H1 (cell line): ENCODE results near the gene APC2. TPM values are rescaled to one million over a fixed set of nuclear protein-coding genes. Genes with fewer than 3 reads are reported as not detected.

ENCODE experiments used
- ATF2 ChIP-seq: IDR thresholded peaks from 2 replicates; pipeline ENCODE4 v1.6.1; 2012; ENCODE audit warnings: low read length, inconsistent platforms
- CBX8 ChIP-seq: fragments of 300-800, 300-1000 bp; sonication (generic); IDR thresholded peaks from 2 replicates; pipeline ENCODE4 v1.7.1; 2016; ENCODE audit warnings: low read depth, low read length, borderline replicate concordance
- JUN ChIP-seq: IDR thresholded peaks from 2 replicates; pipeline ENCODE4 v1.6.1; 2011; ENCODE audit warnings: low read depth, mild to moderate bottlenecking, improper control_type of control experiment, low read length
- PHF8 ChIP-seq: fragments of 200-600 bp; sonication (generic); conservative IDR thresholded peaks from 2 replicates; pipeline ENCODE4 v1.7.1; 2012; ENCODE audit warnings: low read depth, mild to moderate bottlenecking, inconsistent platforms, low read length, moderate library complexity
- polyA plus RNA-seq, 7 experiments: library from polyadenylated mRNA; depleted of rRNA in 3 of 7; stranded (reverse) in 5 of 7; unstranded in 2 of 7; fragments of >200 nt in 5 of 7; fragments of 200-250 nt in 2 of 7; gene quantifications; 1 replicate in 5 of 7; 2 replicates in 1 of 7; 4 replicates in 1 of 7; pipeline versions ENCODE4 v1.2.1 to v1.2.3, GENCODE V29; 2011 to 2013; ENCODE audit warnings: missing spikeins in 2 of 7, mixed read lengths in 2 of 7
- total RNA-seq: library from RNA; stranded (reverse); fragmentation: NEBNext Ultra II Directional; extraction: Animal tissue kit (Norgen Biotek cat#: 25700); gene quantifications from 2 replicates; pipeline ENCODE4 v1.2.1, GENCODE V29; 2021

APC2 gene
- total and polyA plus RNA-seq, 2 of the 8 experiments (the other 6 are each of a cell fraction or from before 2014, with no cell fraction given) = 1.3 to 4.1 TPM

GRCh38 chr19:1466461-1467214 is 16.7 kb downstream of the APC2 start (continued):
- TF ChIP-seq ATF2 (no peak), JUN (no peak), CBX8 (no peak; the same call in 1 of the 2 replicates), PHF8 (no peak)
- TF ChIP-seq, all 59 proteins: peak for 4
